Hepatocyte (in vitro differentiated cells): ENCODE measurements around the gene EIF3CL.
"Not testable (repeated sequence)": the region's sequence is repeated elsewhere in the genome, so short reads cannot be mapped to it uniquely, and the experiment has no call there.

Experiments
- EZH2 ChIP-seq: fragments of 200-600 bp; sonication (generic); IDR thresholded peaks from 2 replicates; pipeline ENCODE4 v1.6.1; 2016; ENCODE audit warnings: antibody characterized with exemption, mild to moderate bottlenecking, borderline replicate concordance
- EZH2phosphoT487 ChIP-seq: fragments of 200-600 bp; sonication (generic); IDR thresholded peaks from one replicate; pipeline ENCODE4 v1.6.1; 2018; ENCODE audit warnings: antibody characterized with exemption, mild to moderate bottlenecking, low read depth, moderate library complexity; ENCODE audit not compliant: unreplicated experiment, severe bottlenecking
- TF ChIP-seq, protein P1 (sequence below): fragments of 200-600 bp; sonication (generic); IDR thresholded peaks from 2 replicates; pipeline ENCODE4 v1.5.1; 2016; ENCODE audit warnings: antibody characterized with exemption, mild to moderate bottlenecking; ENCODE audit not compliant: poor library complexity

GRCh38 chr16:28426060-28426680 is 22.5 kb upstream of the EIF3CL start:
- TF ChIP-seq, protein P1, sequence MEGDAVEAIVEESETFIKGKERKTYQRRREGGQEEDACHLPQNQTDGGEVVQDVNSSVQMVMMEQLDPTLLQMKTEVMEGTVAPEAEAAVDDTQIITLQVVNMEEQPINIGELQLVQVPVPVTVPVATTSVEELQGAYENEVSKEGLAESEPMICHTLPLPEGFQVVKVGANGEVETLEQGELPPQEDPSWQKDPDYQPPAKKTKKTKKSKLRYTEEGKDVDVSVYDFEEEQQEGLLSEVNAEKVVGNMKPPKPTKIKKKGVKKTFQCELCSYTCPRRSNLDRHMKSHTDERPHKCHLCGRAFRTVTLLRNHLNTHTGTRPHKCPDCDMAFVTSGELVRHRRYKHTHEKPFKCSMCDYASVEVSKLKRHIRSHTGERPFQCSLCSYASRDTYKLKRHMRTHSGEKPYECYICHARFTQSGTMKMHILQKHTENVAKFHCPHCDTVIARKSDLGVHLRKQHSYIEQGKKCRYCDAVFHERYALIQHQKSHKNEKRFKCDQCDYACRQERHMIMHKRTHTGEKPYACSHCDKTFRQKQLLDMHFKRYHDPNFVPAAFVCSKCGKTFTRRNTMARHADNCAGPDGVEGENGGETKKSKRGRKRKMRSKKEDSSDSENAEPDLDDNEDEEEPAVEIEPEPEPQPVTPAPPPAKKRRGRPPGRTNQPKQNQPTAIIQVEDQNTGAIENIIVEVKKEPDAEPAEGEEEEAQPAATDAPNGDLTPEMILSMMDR, result not testable (repeated sequence)
- not testable (repeated sequence) for TF ChIP-seq EZH2phosphoT487, EZH2
